ENCODE measurements around the gene TMEM150B.

DNA sequence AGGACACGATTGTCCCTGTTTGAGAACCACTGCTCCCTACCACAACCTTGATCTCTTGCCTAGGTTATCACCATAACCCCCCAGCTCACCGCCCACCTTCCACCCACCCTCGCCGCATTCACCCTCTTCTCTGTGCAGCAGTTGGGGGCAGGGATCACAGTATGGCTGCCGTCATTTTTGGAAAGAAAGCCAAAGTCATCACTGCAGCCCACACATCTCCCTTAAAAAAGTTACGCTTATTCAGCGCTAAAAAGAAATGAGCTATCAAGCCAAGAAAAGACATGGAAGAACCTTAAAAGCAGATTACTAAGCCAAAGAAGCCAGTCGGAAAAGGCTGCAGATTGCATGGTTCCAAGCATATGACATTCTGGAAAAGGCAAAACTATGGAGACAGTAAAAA lies 55.8 kb downstream of the TMEM150B start:
- TF ChIP-seq, protein P1, sequence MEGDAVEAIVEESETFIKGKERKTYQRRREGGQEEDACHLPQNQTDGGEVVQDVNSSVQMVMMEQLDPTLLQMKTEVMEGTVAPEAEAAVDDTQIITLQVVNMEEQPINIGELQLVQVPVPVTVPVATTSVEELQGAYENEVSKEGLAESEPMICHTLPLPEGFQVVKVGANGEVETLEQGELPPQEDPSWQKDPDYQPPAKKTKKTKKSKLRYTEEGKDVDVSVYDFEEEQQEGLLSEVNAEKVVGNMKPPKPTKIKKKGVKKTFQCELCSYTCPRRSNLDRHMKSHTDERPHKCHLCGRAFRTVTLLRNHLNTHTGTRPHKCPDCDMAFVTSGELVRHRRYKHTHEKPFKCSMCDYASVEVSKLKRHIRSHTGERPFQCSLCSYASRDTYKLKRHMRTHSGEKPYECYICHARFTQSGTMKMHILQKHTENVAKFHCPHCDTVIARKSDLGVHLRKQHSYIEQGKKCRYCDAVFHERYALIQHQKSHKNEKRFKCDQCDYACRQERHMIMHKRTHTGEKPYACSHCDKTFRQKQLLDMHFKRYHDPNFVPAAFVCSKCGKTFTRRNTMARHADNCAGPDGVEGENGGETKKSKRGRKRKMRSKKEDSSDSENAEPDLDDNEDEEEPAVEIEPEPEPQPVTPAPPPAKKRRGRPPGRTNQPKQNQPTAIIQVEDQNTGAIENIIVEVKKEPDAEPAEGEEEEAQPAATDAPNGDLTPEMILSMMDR (IDR thresholded peaks at IDR 0.05), result no peak
- TF ChIP-seq EZH2 (IDR thresholded peaks at IDR 0.05; ENCODE audit: borderline replicate concordance, insufficient read depth, low read depth, low read length, poor library complexity, severe bottlenecking), result no peak
